WTC11 (cell line): Measurements from ENCODE around the gene CDC25A. TPM values are rescaled to one million over a fixed set of nuclear protein-coding genes. Genes with fewer than 3 reads are reported as not detected.

Experiments
- ATAC-seq: fragments of 200-7000 bp; cut with Tn5 transposase; 2 replicates; pipeline ENCODE4 v1.10.0; 2021; ENCODE audit warnings: mild to moderate bottlenecking, moderate library complexity
- CTCF ChIA-PET: fragments of 300-600 bp; sonication (Branson Sonifier 250); formaldehyde crosslinking; loops from one replicate; lab custom pipeline; 2021; ENCODE audit warnings: antibody characterized with exemption; lab: Charles Lee
- POLR2A ChIA-PET: fragments of 350-600 bp; sonication (Branson Sonifier 250); formaldehyde crosslinking; loops from one replicate; lab custom pipeline; 2021; ENCODE audit warnings: antibody characterized with exemption; lab: Charles Lee
- DNase-seq: peaks from one replicate; pipeline ENCODE4 v3.0.0; 2021; ENCODE audit warnings: low spot score
- H3K27ac Mint-ChIP-seq: 2 replicates; pipeline ENCODE4 v1.8.0; 2021; ENCODE audit warnings: mixed read lengths
- H3K27me3 Mint-ChIP-seq: 2 replicates; pipeline ENCODE4 v1.8.0; 2021; ENCODE audit warnings: low read depth, mild to moderate bottlenecking, moderate library complexity, mixed read lengths
- H3K36me3 Mint-ChIP-seq: 2 replicates; pipeline ENCODE4 v1.8.0; 2021; ENCODE audit warnings: mixed read lengths
- H3K4me1 Mint-ChIP-seq: 2 replicates; pipeline ENCODE4 v1.8.0; 2022; ENCODE audit warnings: mixed read lengths
- H3K4me3 Mint-ChIP-seq: 2 replicates; pipeline ENCODE4 v1.8.0; 2021; ENCODE audit warnings: mild to moderate bottlenecking, moderate library complexity, mixed read lengths
- H3K9me3 Mint-ChIP-seq: 2 replicates; pipeline ENCODE4 v1.8.0; 2021; ENCODE audit warnings: mixed read lengths
- CREB1 ChIP-seq: sonication (generic); formaldehyde crosslinking; IDR thresholded peaks from 2 replicates; pipeline ENCODE4 v1.8.0; 2023; ENCODE audit warnings: mild to moderate bottlenecking, missing genetic modification reagents
- EMX1 ChIP-seq: fragments of 250-450 bp; sonication (Bioruptor Pico); IDR thresholded peaks from 2 replicates; pipeline ENCODE4 v1.8.0; 2021; ENCODE audit warnings: mild to moderate bottlenecking
- ESRRA ChIP-seq: sonication (generic); formaldehyde crosslinking; IDR thresholded peaks from 2 replicates; pipeline ENCODE4 v1.8.1; 2022; ENCODE audit warnings: mild to moderate bottlenecking, missing genetic modification reagents, borderline replicate concordance
- FOXK1 ChIP-seq: sonication (generic); formaldehyde crosslinking; IDR thresholded peaks from 2 replicates; pipeline ENCODE4 v1.8.0; 2022; ENCODE audit warnings: mild to moderate bottlenecking, moderate library complexity, missing genetic modification reagents
- IRF2 ChIP-seq: sonication (generic); formaldehyde crosslinking; IDR thresholded peaks from 2 replicates; pipeline ENCODE4 v1.8.0; 2022; ENCODE audit warnings: low read depth, missing genetic modification reagents, borderline replicate concordance
- JUN ChIP-seq: sonication (generic); formaldehyde crosslinking; IDR thresholded peaks from 2 replicates; pipeline ENCODE4 v1.8.0; 2023; ENCODE audit warnings: mild to moderate bottlenecking, missing genetic modification reagents
- NFYB ChIP-seq: sonication (generic); formaldehyde crosslinking; conservative IDR thresholded peaks from 2 replicates; pipeline ENCODE4 v1.8.0; 2022; ENCODE audit warnings: low read depth, missing genetic modification reagents
- OVOL2 ChIP-seq: fragments of 250-450 bp; sonication (Bioruptor Pico); IDR thresholded peaks from 2 replicates; pipeline ENCODE4 v1.9.0; 2021; ENCODE audit warnings: mild to moderate bottlenecking, borderline replicate concordance
- TEAD4 ChIP-seq: sonication (generic); formaldehyde crosslinking; IDR thresholded peaks from 2 replicates; pipeline ENCODE4 v1.8.0; 2022; ENCODE audit warnings: mild to moderate bottlenecking, missing genetic modification reagents
- ZNF121 ChIP-seq: sonication (generic); formaldehyde crosslinking; IDR thresholded peaks from 2 replicates; pipeline ENCODE4 v1.8.0; 2023; ENCODE audit warnings: missing genetic modification reagents
- total RNA-seq: library from RNA; stranded (reverse); gene quantifications from 3 replicates; pipeline ENCODE4 v1.2.3, GENCODE V29; 2021
- TF ChIP-seq, protein P1 (sequence below): fragments of 250-450 bp; sonication (Bioruptor Pico); IDR thresholded peaks from 2 replicates; pipeline ENCODE4 v1.9.0; 2021; ENCODE audit warnings: mild to moderate bottlenecking, borderline replicate concordance
- TF ChIP-seq, protein P2 (sequence below): sonication (generic); formaldehyde crosslinking; conservative IDR thresholded peaks from 2 replicates; pipeline ENCODE4 v1.8.1; 2022; ENCODE audit warnings: mild to moderate bottlenecking, missing genetic modification reagents
- TF ChIP-seq, protein P3 (sequence below): sonication (generic); formaldehyde crosslinking; IDR thresholded peaks from 2 replicates; pipeline ENCODE4 v1.8.1; 2023; ENCODE audit warnings: mild to moderate bottlenecking, missing genetic modification reagents, borderline replicate concordance
- TF ChIP-seq, protein P4 (sequence below): sonication (generic); formaldehyde crosslinking; IDR thresholded peaks from 2 replicates; pipeline ENCODE4 v1.8.1; 2022; ENCODE audit warnings: low read depth, missing genetic modification reagents, borderline replicate concordance

Gene CDC25A
- total RNA-seq, 1 experiment from 2014 or later = 57.6 TPM

DNA sequence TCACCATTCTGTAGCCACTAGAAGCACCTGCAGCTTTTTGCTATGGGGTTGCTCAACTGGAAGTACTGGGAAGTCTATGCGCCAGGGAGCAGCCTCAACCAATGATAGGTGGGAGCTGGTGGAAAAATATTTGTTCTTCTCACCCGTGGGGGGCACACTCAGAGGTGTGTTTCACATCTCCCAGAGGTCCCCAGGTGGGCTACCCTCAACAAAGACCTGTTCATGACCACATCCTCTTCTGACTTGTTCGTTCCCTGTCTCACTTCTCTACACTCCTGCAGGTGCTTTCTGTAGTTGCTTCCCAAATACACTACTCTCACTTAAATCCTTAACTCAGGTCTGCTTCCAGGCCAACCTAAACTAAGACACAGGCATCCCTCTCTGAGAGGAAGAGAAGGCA is 38.7 kb upstream of the CDC25A start:
- DNase-seq (no peak), ATAC-seq (no peak)
- POLR2A ChIA-PET = interaction anchor here (0.5 kb wide), 1 partner anchor 28 kb away, joined by 3 read pairs; no protein-coding TSS in a partner anchor
- H3K9me3 Mint-ChIP-seq = no peaks in the 10 kb centered on the region
- H3K27me3 Mint-ChIP-seq = peaks cover 17% of the 10 kb centered on the region
- no peak overlapping the region; the same call in 1 of the 2 replicates for H3K27ac Mint-ChIP-seq
- H3K4me1 Mint-ChIP-seq = peaks cover 3% of the 10 kb centered on the region
- TF ChIP-seq, protein P1, sequence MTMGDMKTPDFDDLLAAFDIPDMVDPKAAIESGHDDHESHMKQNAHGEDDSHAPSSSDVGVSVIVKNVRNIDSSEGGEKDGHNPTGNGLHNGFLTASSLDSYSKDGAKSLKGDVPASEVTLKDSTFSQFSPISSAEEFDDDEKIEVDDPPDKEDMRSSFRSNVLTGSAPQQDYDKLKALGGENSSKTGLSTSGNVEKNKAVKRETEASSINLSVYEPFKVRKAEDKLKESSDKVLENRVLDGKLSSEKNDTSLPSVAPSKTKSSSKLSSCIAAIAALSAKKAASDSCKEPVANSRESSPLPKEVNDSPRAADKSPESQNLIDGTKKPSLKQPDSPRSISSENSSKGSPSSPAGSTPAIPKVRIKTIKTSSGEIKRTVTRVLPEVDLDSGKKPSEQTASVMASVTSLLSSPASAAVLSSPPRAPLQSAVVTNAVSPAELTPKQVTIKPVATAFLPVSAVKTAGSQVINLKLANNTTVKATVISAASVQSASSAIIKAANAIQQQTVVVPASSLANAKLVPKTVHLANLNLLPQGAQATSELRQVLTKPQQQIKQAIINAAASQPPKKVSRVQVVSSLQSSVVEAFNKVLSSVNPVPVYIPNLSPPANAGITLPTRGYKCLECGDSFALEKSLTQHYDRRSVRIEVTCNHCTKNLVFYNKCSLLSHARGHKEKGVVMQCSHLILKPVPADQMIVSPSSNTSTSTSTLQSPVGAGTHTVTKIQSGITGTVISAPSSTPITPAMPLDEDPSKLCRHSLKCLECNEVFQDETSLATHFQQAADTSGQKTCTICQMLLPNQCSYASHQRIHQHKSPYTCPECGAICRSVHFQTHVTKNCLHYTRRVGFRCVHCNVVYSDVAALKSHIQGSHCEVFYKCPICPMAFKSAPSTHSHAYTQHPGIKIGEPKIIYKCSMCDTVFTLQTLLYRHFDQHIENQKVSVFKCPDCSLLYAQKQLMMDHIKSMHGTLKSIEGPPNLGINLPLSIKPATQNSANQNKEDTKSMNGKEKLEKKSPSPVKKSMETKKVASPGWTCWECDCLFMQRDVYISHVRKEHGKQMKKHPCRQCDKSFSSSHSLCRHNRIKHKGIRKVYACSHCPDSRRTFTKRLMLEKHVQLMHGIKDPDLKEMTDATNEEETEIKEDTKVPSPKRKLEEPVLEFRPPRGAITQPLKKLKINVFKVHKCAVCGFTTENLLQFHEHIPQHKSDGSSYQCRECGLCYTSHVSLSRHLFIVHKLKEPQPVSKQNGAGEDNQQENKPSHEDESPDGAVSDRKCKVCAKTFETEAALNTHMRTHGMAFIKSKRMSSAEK = no peak
- no peak for TF ChIP-seq TEAD4 (CRISPR knock-in tag)
- TF ChIP-seq JUN (CRISPR knock-in tag) = no peak
- TF ChIP-seq, protein P2, sequence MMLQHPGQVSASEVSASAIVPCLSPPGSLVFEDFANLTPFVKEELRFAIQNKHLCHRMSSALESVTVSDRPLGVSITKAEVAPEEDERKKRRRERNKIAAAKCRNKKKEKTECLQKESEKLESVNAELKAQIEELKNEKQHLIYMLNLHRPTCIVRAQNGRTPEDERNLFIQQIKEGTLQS (CRISPR knock-in tag) = no peak
- TF ChIP-seq IRF2 (CRISPR knock-in tag) = no peak
- no peak for TF ChIP-seq CREB1 (CRISPR knock-in tag)
- no peak for TF ChIP-seq FOXK1 (CRISPR knock-in tag)
- TF ChIP-seq, protein P3, sequence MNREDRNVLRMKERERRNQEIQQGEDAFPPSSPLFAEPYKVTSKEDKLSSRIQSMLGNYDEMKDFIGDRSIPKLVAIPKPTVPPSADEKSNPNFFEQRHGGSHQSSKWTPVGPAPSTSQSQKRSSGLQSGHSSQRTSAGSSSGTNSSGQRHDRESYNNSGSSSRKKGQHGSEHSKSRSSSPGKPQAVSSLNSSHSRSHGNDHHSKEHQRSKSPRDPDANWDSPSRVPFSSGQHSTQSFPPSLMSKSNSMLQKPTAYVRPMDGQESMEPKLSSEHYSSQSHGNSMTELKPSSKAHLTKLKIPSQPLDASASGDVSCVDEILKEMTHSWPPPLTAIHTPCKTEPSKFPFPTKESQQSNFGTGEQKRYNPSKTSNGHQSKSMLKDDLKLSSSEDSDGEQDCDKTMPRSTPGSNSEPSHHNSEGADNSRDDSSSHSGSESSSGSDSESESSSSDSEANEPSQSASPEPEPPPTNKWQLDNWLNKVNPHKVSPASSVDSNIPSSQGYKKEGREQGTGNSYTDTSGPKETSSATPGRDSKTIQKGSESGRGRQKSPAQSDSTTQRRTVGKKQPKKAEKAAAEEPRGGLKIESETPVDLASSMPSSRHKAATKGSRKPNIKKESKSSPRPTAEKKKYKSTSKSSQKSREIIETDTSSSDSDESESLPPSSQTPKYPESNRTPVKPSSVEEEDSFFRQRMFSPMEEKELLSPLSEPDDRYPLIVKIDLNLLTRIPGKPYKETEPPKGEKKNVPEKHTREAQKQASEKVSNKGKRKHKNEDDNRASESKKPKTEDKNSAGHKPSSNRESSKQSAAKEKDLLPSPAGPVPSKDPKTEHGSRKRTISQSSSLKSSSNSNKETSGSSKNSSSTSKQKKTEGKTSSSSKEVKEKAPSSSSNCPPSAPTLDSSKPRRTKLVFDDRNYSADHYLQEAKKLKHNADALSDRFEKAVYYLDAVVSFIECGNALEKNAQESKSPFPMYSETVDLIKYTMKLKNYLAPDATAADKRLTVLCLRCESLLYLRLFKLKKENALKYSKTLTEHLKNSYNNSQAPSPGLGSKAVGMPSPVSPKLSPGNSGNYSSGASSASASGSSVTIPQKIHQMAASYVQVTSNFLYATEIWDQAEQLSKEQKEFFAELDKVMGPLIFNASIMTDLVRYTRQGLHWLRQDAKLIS (CRISPR knock-in tag) = no peak
- TF ChIP-seq NFYB (CRISPR knock-in tag) = no peak
- TF ChIP-seq ESRRA = no peak
- no peaks in the 10 kb centered on the region for H3K36me3 Mint-ChIP-seq
- no peak overlapping the region for H3K4me3 Mint-ChIP-seq
- CTCF ChIA-PET = interaction anchor here (4.9 kb wide), 1 partner anchor 209 kb away, joined by 20 read pairs; no protein-coding TSS in a partner anchor

DNA sequence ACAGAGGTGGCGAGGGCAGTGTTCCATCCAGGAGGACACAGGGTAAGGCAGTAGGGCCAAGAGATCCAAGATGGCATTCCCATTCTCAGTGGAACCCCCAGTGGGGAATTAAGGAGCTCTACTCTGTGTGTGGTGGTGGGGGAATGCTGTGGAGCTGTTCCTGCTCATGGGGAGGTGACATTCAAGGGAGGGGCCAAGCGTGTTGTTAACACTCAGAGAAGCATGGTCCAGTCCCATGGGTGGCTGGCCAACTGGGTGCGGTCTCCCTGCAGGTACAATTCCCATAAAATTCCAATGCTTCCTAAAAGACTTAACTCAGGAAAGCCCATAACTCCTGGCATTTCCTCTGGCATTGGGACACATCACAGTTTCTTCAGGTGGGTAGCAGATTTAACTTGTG is 37.4 kb upstream of the CDC25A start:
- Mint-ChIP-seq H3K4me3 (no peak overlapping the region), H3K4me1 (no peaks in the 10 kb centered on the region), H3K36me3 (no peaks in the 10 kb centered on the region), H3K27ac (no peak overlapping the region), H3K9me3 (no peaks in the 10 kb centered on the region), H3K27me3 (peaks cover 23% of the 10 kb centered on the region)
- ChIA-PET CTCF (interaction anchor here (4.9 kb wide), 1 partner anchor 210 kb away, joined by 20 read pairs; no protein-coding TSS in a partner anchor), POLR2A (no interaction called here)
- no peak for TF ChIP-seq ZNF121 (CRISPR knock-in tag)
- no peak for TF ChIP-seq OVOL2 (CRISPR knock-in tag)
- no peak for TF ChIP-seq IRF2 (CRISPR knock-in tag)
- TF ChIP-seq EMX1 (CRISPR knock-in tag) = no peak
- TF ChIP-seq, protein P4, sequence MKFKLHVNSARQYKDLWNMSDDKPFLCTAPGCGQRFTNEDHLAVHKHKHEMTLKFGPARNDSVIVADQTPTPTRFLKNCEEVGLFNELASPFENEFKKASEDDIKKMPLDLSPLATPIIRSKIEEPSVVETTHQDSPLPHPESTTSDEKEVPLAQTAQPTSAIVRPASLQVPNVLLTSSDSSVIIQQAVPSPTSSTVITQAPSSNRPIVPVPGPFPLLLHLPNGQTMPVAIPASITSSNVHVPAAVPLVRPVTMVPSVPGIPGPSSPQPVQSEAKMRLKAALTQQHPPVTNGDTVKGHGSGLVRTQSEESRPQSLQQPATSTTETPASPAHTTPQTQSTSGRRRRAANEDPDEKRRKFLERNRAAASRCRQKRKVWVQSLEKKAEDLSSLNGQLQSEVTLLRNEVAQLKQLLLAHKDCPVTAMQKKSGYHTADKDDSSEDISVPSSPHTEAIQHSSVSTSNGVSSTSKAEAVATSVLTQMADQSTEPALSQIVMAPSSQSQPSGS (CRISPR knock-in tag) = no peak
- no peak for ATAC-seq
- no peak for DNase-seq
